Loucy (cell line): ENCODE results near the gene OR1E1.
"Not testable (repeated sequence)": the region's sequence is repeated elsewhere in the genome, so short reads cannot be mapped to it uniquely, and the experiment has no call there.

ENCODE experiments used
- EZH2phosphoT487 ChIP-seq: fragments of 200-600 bp; IDR thresholded peaks from 2 replicates; pipeline ENCODE4 v1.6.1; 2018; ENCODE audit warnings: antibody characterized with exemption, mild to moderate bottlenecking, moderate library complexity, borderline replicate concordance
- TF ChIP-seq, protein P1 (sequence below): fragments of 200-600 bp; sonication (generic); conservative IDR thresholded peaks from 2 replicates; pipeline ENCODE4 v1.5.1; 2014; ENCODE audit warnings: mild to moderate bottlenecking, antibody characterized with exemption, low read length

- TF ChIP-seq, protein P1, sequence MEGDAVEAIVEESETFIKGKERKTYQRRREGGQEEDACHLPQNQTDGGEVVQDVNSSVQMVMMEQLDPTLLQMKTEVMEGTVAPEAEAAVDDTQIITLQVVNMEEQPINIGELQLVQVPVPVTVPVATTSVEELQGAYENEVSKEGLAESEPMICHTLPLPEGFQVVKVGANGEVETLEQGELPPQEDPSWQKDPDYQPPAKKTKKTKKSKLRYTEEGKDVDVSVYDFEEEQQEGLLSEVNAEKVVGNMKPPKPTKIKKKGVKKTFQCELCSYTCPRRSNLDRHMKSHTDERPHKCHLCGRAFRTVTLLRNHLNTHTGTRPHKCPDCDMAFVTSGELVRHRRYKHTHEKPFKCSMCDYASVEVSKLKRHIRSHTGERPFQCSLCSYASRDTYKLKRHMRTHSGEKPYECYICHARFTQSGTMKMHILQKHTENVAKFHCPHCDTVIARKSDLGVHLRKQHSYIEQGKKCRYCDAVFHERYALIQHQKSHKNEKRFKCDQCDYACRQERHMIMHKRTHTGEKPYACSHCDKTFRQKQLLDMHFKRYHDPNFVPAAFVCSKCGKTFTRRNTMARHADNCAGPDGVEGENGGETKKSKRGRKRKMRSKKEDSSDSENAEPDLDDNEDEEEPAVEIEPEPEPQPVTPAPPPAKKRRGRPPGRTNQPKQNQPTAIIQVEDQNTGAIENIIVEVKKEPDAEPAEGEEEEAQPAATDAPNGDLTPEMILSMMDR: not testable (repeated sequence)
- not testable (repeated sequence) for TF ChIP-seq EZH2phosphoT487
These were observed 14.0 kb upstream of the OR1E1 start for GRCh38 chr17:3412216-3412615.
